HepG2 (cell line): ENCODE measurements around the gene NEBL. TPM values are rescaled to one million over a fixed set of nuclear protein-coding genes. Genes with fewer than 3 reads are reported as not detected.
A peak's percentile ranks its signal among the peaks of the same experiment; 100 is the strongest.

Source experiments
- ATAC-seq: fragments of 200-7000 bp; cut with Tn5 transposase; 3 replicates; pipeline ENCODE4 v1.9.1; 2020; ENCODE audit warnings: mild to moderate bottlenecking, moderate library complexity
- BruUV-seq: library from RNA; stranded (reverse); fragments of 400-500 nt; replicated peaks from 2 replicates; lab custom pipeline; 2021; lab: Mats Ljungman, UMichigan
- CTCF ChIA-PET: fragments of 300-600 bp; formaldehyde crosslinking; extraction: SDS; loops from one replicate; lab custom pipeline; 2021; ENCODE audit warnings: low total read pairs, inconsistent platforms, low intra/inter-chr PET ratio; lab: Yijun Ruan, JAX
- POLR2A ChIA-PET: fragments of 350-600 bp; sonication (Branson Sonifier 250); formaldehyde crosslinking; loops from one replicate; lab custom pipeline; 2020; ENCODE audit warnings: antibody characterized with exemption, inconsistent platforms; lab: Yijun Ruan, JAX
- DNase-seq: peaks from one replicate; pipeline ENCODE4 v3.0.0-alpha.2; 2015; ENCODE audit warnings: low spot score
- FAIRE-seq: peaks from 3 replicates; lab custom pipeline; 2011; peaks lifted over from hg19 to GRCh38; lab: Jason Lieb, UNC
- H2AFZ ChIP-seq: one replicate; pipeline ENCODE4 v1.6.1; 2011; ENCODE audit warnings: low read length, inconsistent platforms
- H3K27ac ChIP-seq: fragments of 300-600 bp; 3 replicates; pipeline ENCODE4 v1.8.0; 2011; ENCODE audit warnings: mixed run types, mild to moderate bottlenecking, mixed read lengths, low read length, inconsistent platforms; ENCODE audit not compliant: insufficient read depth; ENCODE audit errors: extremely low read length
- H3K27me3 ChIP-seq, 2 experiments: fragments of 200-600 bp in 1 of 2; 2 replicates in 1 of 2; 3 replicates in 1 of 2; pipeline versions ENCODE4 v1.6.0 to v1.8.0; 2011; ENCODE audit warnings: low read length in 2 of 2, mild to moderate bottlenecking in 2 of 2, moderate library complexity in 2 of 2, inconsistent platforms in 1 of 2; ENCODE audit not compliant: insufficient read depth in 2 of 2, control insufficient read depth in 1 of 2
- H3K36me3 ChIP-seq, 2 experiments: fragments of 200-600 bp in 1 of 2; replicated peaks in 1 of 2; 2 replicates in 1 of 2; 3 replicates in 1 of 2; pipeline versions ENCODE4 v1.5.1 to v1.8.0; 2011; ENCODE audit warnings: low read length in 2 of 2, inconsistent platforms in 1 of 2; ENCODE audit not compliant: insufficient read depth in 2 of 2, control insufficient read depth in 1 of 2
- H3K4me1 ChIP-seq: 2 replicates; pipeline ENCODE4 v1.5.1; 2012; ENCODE audit warnings: low read length, inconsistent platforms; ENCODE audit not compliant: insufficient read depth
- H3K4me2 ChIP-seq: 2 replicates; pipeline ENCODE4 v1.6.0; 2011; ENCODE audit warnings: low read depth, low read length, inconsistent platforms
- H3K4me3 ChIP-seq, 3 experiments: fragments of 200-600 bp in 1 of 3; sonication (generic), shearing (Covaris generic) in 1 of 3; replicated peaks in 1 of 3; 2 replicates each; pipeline ENCODE4 v1.5.1; 2011 to 2016; ENCODE audit warnings: low read length in 3 of 3, inconsistent platforms in 2 of 3, low read depth in 2 of 3, mild to moderate bottlenecking in 2 of 3, control low read depth in 1 of 3, mixed read lengths in 1 of 3; ENCODE audit not compliant: insufficient read depth in 1 of 3
- H3K79me2 ChIP-seq: one replicate; pipeline ENCODE4 v1.6.1; 2011; ENCODE audit warnings: low read length, inconsistent platforms; ENCODE audit not compliant: insufficient read depth
- H3K9ac ChIP-seq: 2 replicates; pipeline ENCODE4 v1.6.0; 2011; ENCODE audit warnings: mild to moderate bottlenecking, low read depth, low read length, inconsistent platforms; ENCODE audit not compliant: insufficient read depth
- H3K9me3 ChIP-seq: 2 replicates; pipeline ENCODE4 v1.5.1; 2012; ENCODE audit warnings: mild to moderate bottlenecking, low read length
- H4K20me1 ChIP-seq: 2 replicates; pipeline ENCODE4 v1.6.0; 2011; ENCODE audit warnings: inconsistent platforms, mild to moderate bottlenecking, low read length, moderate library complexity; ENCODE audit not compliant: insufficient read depth
- CCDC6 ChIP-seq: sonication (generic); formaldehyde crosslinking; IDR thresholded peaks from 2 replicates; pipeline ENCODE4 v1.8.1; 2022; ENCODE audit warnings: mild to moderate bottlenecking, missing genetic modification reagents, moderate library complexity
- MAFF ChIP-seq: IDR thresholded peaks from 2 replicates; pipeline ENCODE4 v1.6.1; 2011; ENCODE audit warnings: low read depth, low read length, improper control_type of control experiment
- MAFK ChIP-seq, 2 experiments: IDR thresholded peaks in 1 of 2; conservative IDR thresholded peaks in 1 of 2; 2 replicates each; pipeline ENCODE4 v1.6.1; 2011; ENCODE audit warnings: improper control_type of control experiment in 2 of 2, low read length in 2 of 2
- NFRKB ChIP-seq: fragments of 450-650 bp; IDR thresholded peaks from 2 replicates; pipeline ENCODE4 v1.6.1; 2017
- PHF8 ChIP-seq: sonication (generic); formaldehyde crosslinking; IDR thresholded peaks from 2 replicates; pipeline ENCODE4 v1.5.0; 2020; ENCODE audit warnings: missing genetic modification reagents
- RBM39 ChIP-seq: fragments of 200-400 bp; formaldehyde crosslinking; IDR thresholded peaks from one replicate; pipeline ENCODE4 v1.6.1; 2018; ENCODE audit warnings: antibody characterized with exemption, mild to moderate bottlenecking, low read depth, low read length; ENCODE audit not compliant: poor library complexity, severe bottlenecking
- RFX3 ChIP-seq: IDR thresholded peaks from 2 replicates; pipeline ENCODE4 v1.6.1; 2016; ENCODE audit warnings: missing biosample characterization, missing genetic modification reagents
- SIN3B ChIP-seq: fragments of 150-350 bp; IDR thresholded peaks from 2 replicates; pipeline ENCODE4 v1.6.1; 2014; ENCODE audit warnings: low read length
- TBX3 ChIP-seq: fragments of 450-650 bp; IDR thresholded peaks from 2 replicates; pipeline ENCODE4 v1.6.1; 2017; ENCODE audit warnings: antibody characterized with exemption, mild to moderate bottlenecking, inconsistent platforms, borderline replicate concordance
- TFDP2 ChIP-seq: sonication (generic); formaldehyde crosslinking; IDR thresholded peaks from 2 replicates; pipeline ENCODE4 v1.4.0; 2020; ENCODE audit warnings: missing genetic modification reagents
- U2AF1 ChIP-seq: fragments of 200-400 bp; formaldehyde crosslinking; optimal IDR thresholded peaks from 2 replicates; pipeline ENCODE3; 2017; ENCODE audit warnings: mild to moderate bottlenecking, low read depth, low read length
- ZBTB2 ChIP-seq: sonication (generic); formaldehyde crosslinking; IDR thresholded peaks from 2 replicates; pipeline ENCODE4 v1.8.0; 2022; ENCODE audit warnings: low read depth, missing genetic modification reagents
- ZBTB49 ChIP-seq: sonication (generic); formaldehyde crosslinking; IDR thresholded peaks from 2 replicates; pipeline ENCODE4 v1.4.0; 2020; ENCODE audit warnings: missing genetic modification reagents, borderline replicate concordance
- ZMAT5 ChIP-seq: sonication (generic); formaldehyde crosslinking; IDR thresholded peaks from 2 replicates; pipeline ENCODE4 v1.5.0; 2020; ENCODE audit warnings: mild to moderate bottlenecking, low read depth, missing genetic modification reagents, borderline replicate concordance
- ZNF205 ChIP-seq: IDR thresholded peaks from 2 replicates; pipeline ENCODE4 v1.6.1; 2018; ENCODE audit warnings: missing biosample characterization, missing genetic modification reagents
- WGBS: methylation state at CpG from one replicate; pipeline ENCODE4 v1.1.6; 2017; ENCODE audit warnings: low lambda C conversion rate; 5-methylcytosine and 5-hydroxymethylcytosine counted together
- in situ Hi-C: cut with HindIII; loops from 2 replicates; pipeline ENCODE4 v1.10.0; 2017; ENCODE audit warnings: low pct_unique_long_range_greater_than_20kb; ENCODE audit not compliant: extremely low pct_ligation_motif_present
- intact Hi-C: fragments of 100-400 bp; cut with micrococcal nuclease; formaldehyde crosslinking; loops from one replicate; pipeline ENCODE4 v1.10.0; 2022; ENCODE audit not compliant: unreplicated experiment
- polyA plus RNA-seq, 8 experiments: library from polyadenylated mRNA; depleted of rRNA in 3 of 8; stranded (reverse) in 7 of 8; unstranded in 1 of 8; fragments of >200 nt; fragmentation: Illumina TruSeq in 4 of 8; extraction: Trizol in 4 of 8; gene quantifications; 2 replicates each; pipeline versions ENCODE4 v1.2.1 to v1.2.3, GENCODE V29; 2011 to 2016; ENCODE audit warnings: low read depth in 4 of 8, missing spikeins in 1 of 8, mixed read lengths in 1 of 8; ENCODE audit not compliant: insufficient read depth in 1 of 8
- total RNA-seq, 5 experiments: library from RNA; depleted of rRNA; stranded (reverse); fragments of >200 nt; fragmentation: Illumina TruSeq; extraction: Trizol; gene quantifications; 2 replicates each; pipeline ENCODE4 v1.2.3, GENCODE V29; 2016; ENCODE audit warnings: low read depth in 1 of 5

Gene NEBL
- total and polyA plus RNA-seq, 2 of the 13 experiments (the other 11 are each of a cell fraction or from before 2014, with no cell fraction given) = not detected

- no TSS peak for BruUV-seq
- peak; percentile 52 to 84; a peak in 3 of 4 replicates for TF ChIP-seq MAFK (conservative IDR thresholded peaks at IDR 0.05 in 1 of 2, IDR thresholded peaks at IDR 0.05 in 1 of 2; ENCODE audit: low read length in 2 of 2)
- peak; percentile 63 for TF ChIP-seq MAFF
- TF ChIP-seq TBX3 = no peak
- TF ChIP-seq CCDC6 (CRISPR knock-in tag) = no peak
- no peak for ATAC-seq
- Histone ChIP-seq H3K79me2 (no peaks in the 10 kb centered on the region), H2AFZ (no peak overlapping the region), H3K4me2 (no peak overlapping the region), H3K27ac (no peak overlapping the region), H3K9ac (no peak overlapping the region), H3K9me3 (no peaks in the 10 kb centered on the region), H3K36me3 (no peaks in the 10 kb centered on the region), H4K20me1 (no peaks in the 10 kb centered on the region), H3K4me1 (no peaks in the 10 kb centered on the region), H3K4me3 (no peak overlapping the region), H3K27me3 (no peaks in the 10 kb centered on the region)
- DNase-seq = no peak
- intact Hi-C loops (no loop called here), in situ Hi-C loops (no loop called here)
- FAIRE-seq = no peak
- POLR2A ChIA-PET = no interaction called here
- CTCF ChIA-PET = no interaction called here
These were observed 12.7 kb upstream of the NEBL start for GRCh38 chr10:20909801-20910200.

GRCh38 chr10:20908391-20908790 lies 11.3 kb upstream of the NEBL start:
- H3K4me1 ChIP-seq = no peaks in the 10 kb centered on the region
- intact Hi-C loops = no loop called here
- no peak overlapping the region for H3K9ac ChIP-seq
- no peak for DNase-seq
- H4K20me1 ChIP-seq = no peaks in the 10 kb centered on the region
- FAIRE-seq = no peak
- H3K27me3 ChIP-seq = no peaks in the 10 kb centered on the region
- no peak overlapping the region for H3K4me2 ChIP-seq
- no peaks in the 10 kb centered on the region for H3K9me3 ChIP-seq
- ATAC-seq = no peak
- H3K79me2 ChIP-seq = no peaks in the 10 kb centered on the region
- no peak overlapping the region for H2AFZ ChIP-seq
- WGBS = 8% methylated on average over 3 of the region's 3 CpGs
- no peak overlapping the region for H3K27ac ChIP-seq
- in situ Hi-C loops = no loop called here
- CTCF ChIA-PET = no interaction called here
- BruUV-seq = no TSS peak
- no peaks in the 10 kb centered on the region for H3K36me3 ChIP-seq
- H3K4me3 ChIP-seq = no peak overlapping the region
- POLR2A ChIA-PET = no interaction called here
- no peak for TF ChIP-seq NFRKB
- TF ChIP-seq ZMAT5 (CRISPR knock-in tag) = no peak
- TF ChIP-seq ZBTB2 = no peak
- TF ChIP-seq ZNF205 (CRISPR knock-in tag) = no peak
- no peak for TF ChIP-seq PHF8 (CRISPR knock-in tag)
- TF ChIP-seq TFDP2 (CRISPR knock-in tag) = no peak
- TF ChIP-seq RFX3 (CRISPR knock-in tag) = no peak
- no peak for TF ChIP-seq U2AF1
- no peak for TF ChIP-seq SIN3B
- TF ChIP-seq RBM39 = no peak
- TF ChIP-seq ZBTB49 (CRISPR knock-in tag) = no peak
